ENCODE results near the gene CD302.
"Not testable (repeated sequence)": the region's sequence is repeated elsewhere in the genome, so short reads cannot be mapped to it uniquely, and the experiment has no call there.

CD302 gene

DNA sequence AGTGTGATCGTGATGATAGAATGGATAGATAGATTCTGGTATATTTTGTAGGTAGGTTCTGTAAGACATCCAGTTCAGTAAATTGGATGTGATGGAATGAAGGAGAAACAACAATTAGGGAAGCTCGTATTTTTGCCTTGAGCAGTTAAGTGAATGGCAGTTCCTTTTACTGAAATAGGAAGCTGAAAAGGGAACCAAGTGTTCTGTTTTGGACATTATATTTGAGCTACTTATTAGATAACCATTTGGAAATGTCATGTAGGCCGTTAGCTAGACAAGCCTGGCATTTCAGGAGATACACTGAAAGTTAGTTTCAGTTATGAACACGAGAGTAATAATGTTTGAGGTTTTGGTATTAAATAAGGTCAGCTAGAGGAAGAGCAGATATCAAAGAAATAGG lies 44.2 kb downstream of the CD302 start:
- no peaks in the 10 kb centered on the region for H3K9me3 ChIP-seq
- no peak overlapping the region for H3K4me3 ChIP-seq (ENCODE audit: low read depth, low read length)
- H3K36me3 ChIP-seq: peaks cover 17% of the 10 kb centered on the region
- no peaks in the 10 kb centered on the region for H3K4me1 ChIP-seq
- TF ChIP-seq, protein P1, sequence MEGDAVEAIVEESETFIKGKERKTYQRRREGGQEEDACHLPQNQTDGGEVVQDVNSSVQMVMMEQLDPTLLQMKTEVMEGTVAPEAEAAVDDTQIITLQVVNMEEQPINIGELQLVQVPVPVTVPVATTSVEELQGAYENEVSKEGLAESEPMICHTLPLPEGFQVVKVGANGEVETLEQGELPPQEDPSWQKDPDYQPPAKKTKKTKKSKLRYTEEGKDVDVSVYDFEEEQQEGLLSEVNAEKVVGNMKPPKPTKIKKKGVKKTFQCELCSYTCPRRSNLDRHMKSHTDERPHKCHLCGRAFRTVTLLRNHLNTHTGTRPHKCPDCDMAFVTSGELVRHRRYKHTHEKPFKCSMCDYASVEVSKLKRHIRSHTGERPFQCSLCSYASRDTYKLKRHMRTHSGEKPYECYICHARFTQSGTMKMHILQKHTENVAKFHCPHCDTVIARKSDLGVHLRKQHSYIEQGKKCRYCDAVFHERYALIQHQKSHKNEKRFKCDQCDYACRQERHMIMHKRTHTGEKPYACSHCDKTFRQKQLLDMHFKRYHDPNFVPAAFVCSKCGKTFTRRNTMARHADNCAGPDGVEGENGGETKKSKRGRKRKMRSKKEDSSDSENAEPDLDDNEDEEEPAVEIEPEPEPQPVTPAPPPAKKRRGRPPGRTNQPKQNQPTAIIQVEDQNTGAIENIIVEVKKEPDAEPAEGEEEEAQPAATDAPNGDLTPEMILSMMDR (IDR thresholded peaks at IDR 0.05; ENCODE audit: low read depth, low read length): no peak
- DNase-seq: no peak
- no peaks in the 10 kb centered on the region for H3K27me3 ChIP-seq

DNA sequence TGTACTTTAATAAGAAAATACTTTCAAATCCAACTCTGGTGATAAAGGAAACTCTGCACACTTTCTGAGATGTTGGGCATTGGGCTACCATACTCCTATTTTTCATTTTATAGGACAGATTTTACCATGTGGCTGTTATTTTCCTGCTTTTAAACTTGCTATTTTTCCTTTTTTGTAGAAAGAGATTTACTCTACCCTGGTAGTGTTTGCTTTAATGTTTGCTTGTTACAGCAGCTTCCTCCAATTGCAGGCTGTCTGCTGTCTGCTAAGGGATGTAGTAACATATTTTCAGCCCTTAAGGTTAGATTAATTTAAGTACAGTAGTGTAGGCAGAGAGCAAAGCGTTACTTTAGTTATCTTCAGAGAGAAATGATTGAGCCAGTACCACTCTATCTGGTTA lies 47.1 kb downstream of the CD302 start:
- Histone ChIP-seq H3K4me1 (no peaks in the 10 kb centered on the region), H3K27me3 (no peaks in the 10 kb centered on the region), H3K9me3 (no peaks in the 10 kb centered on the region), H3K4me3 (ENCODE audit: low read depth, low read length) (no peak overlapping the region), H3K36me3 (peaks cover 25% of the 10 kb centered on the region)
- no peak for DNase-seq
- TF ChIP-seq, protein P1 (IDR thresholded peaks at IDR 0.05; ENCODE audit: low read depth, low read length): no peak

DNA sequence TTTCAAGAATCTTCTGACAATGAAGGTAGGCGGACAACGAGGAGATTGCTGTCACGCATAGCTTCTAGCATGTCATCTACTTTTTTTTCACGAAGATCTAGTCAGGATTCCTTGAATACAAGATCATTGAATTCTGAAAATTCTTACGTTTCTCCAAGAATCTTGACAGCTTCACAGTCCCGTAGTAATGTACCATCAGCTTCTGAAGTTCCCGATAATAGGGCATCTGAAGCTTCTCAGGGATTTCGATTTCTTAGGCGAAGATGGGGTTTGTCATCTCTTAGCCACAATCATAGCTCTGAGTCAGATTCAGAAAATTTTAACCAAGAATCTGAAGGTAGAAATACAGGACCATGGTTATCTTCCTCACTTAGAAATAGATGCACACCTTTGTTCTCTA lies 49.9 kb downstream of the CD302 start:
- TF ChIP-seq, protein P1 (IDR thresholded peaks at IDR 0.05; ENCODE audit: low read depth, low read length): no peak
- Histone ChIP-seq H3K4me3 (ENCODE audit: low read depth, low read length) (no peak overlapping the region), H3K36me3 (peaks cover 24% of the 10 kb centered on the region), H3K4me1 (no peaks in the 10 kb centered on the region), H3K27me3 (no peaks in the 10 kb centered on the region), H3K9me3 (no peaks in the 10 kb centered on the region)
- no peak for DNase-seq

DNA sequence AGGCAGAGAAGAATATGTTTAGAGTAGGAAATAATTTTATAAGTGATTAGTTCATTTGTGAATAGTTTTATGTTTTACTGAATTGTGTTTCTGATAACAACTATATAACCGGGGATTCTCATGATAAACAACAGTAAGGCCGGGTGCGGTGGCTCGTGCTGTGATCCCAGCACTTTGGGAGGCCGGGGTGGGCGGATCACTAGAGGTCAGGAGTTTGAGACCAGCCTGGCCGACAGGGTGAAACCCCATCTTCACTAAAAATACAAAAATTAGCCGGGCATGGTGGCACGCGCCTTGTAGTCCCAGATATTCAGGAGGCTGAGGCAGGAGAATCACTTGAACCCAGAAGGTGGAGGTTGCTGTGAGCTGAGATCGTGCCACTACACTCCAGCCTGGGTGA lies 52.8 kb downstream of the CD302 start:
- not testable (repeated sequence) for H3K27me3 ChIP-seq; H3K4me1 ChIP-seq; H3K4me3 ChIP-seq (ENCODE audit: low read depth, low read length); H3K9me3 ChIP-seq; DNase-seq
- peaks cover 15% of the 10 kb centered on the region for H3K36me3 ChIP-seq

DNA sequence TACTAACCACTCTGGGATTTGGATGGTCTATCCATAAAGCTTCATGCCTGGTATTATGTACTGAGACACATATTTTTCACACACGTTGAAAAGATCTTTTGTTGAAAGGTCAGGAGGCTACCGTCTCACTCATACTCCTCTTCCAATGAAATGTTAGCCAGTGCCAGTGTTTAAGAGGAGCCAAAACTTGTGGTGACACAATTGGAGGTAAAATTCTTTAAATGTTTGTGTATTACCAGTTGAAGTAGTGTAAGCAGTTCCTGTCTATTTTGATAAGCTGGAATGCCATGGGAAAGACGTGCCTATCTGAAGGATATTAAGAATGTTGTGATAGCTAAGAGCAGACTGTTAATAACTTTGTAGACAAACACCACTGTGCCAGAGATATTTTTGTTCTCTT lies 53.6 kb downstream of the CD302 start:
- Histone ChIP-seq H3K4me1 (no peaks in the 10 kb centered on the region), H3K36me3 (peaks cover 15% of the 10 kb centered on the region), H3K4me3 (ENCODE audit: low read depth, low read length) (no peak overlapping the region), H3K9me3 (no peaks in the 10 kb centered on the region), H3K27me3 (no peaks in the 10 kb centered on the region)
- DNase-seq: no peak
- TF ChIP-seq, protein P1 (IDR thresholded peaks at IDR 0.05; ENCODE audit: low read depth, low read length): no peak

DNA sequence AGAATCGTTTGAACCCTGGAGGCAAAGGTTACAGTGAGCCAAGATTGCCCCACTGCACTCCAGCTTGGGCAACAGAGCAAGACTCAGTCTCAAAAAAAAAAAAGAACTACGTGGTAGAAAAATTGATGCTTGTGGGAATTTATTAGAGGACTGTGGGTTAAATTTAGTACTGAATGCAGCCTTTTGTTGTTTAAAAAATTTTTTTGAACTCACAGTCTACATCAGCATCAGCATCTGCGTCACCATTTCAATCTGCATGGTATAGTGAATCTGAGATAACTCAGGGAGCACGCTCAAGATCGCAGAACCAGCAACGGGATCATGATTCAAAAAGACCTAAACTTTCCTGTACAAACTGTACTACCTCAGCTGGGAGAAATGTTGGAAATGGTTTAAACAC lies 55.2 kb downstream of the CD302 start:
- peaks cover 6% of the 10 kb centered on the region for H3K36me3 ChIP-seq
- TF ChIP-seq, protein P1 (IDR thresholded peaks at IDR 0.05; ENCODE audit: low read depth, low read length): no peak

More for the DNA sequence above, 55.2 kb downstream of the CD302 start:
- Histone ChIP-seq H3K27me3 (no peaks in the 10 kb centered on the region), H3K4me1 (no peaks in the 10 kb centered on the region), H3K4me3 (ENCODE audit: low read depth, low read length) (no peak overlapping the region), H3K9me3 (no peaks in the 10 kb centered on the region)
- DNase-seq: no peak

All from BE2C (cell line).